HEK293 (cell line): ENCODE data around the gene ARHGAP42.

Experiments
- ATF2 ChIP-seq: fragments of 450-650 bp; formaldehyde crosslinking; IDR thresholded peaks from 2 replicates; pipeline ENCODE4 v1.5.1; 2016; ENCODE audit warnings: missing biosample characterization, missing genetic modification characterization, low read depth
- CTCF ChIP-seq: fragments of 450-650 bp; formaldehyde crosslinking; IDR thresholded peaks from 2 replicates; pipeline ENCODE4 v1.5.1; 2016; ENCODE audit warnings: missing biosample characterization, missing genetic modification characterization
- PRDM10 ChIP-seq: fragments of 450-650 bp; formaldehyde crosslinking; IDR thresholded peaks from 2 replicates; pipeline ENCODE4 v1.5.1; 2016; ENCODE audit warnings: missing biosample characterization, missing genetic modification characterization
- TCF7L2 ChIP-seq: IDR thresholded peaks from 2 replicates; pipeline ENCODE4 v1.6.1; 2011; ENCODE audit warnings: low read depth, mild to moderate bottlenecking, inconsistent platforms, low read length, moderate library complexity, borderline replicate concordance
- ZBTB44 ChIP-seq: fragments of 450-650 bp; IDR thresholded peaks from 2 replicates; pipeline ENCODE4 v1.5.1; 2018; ENCODE audit warnings: missing biosample characterization, mild to moderate bottlenecking, missing genetic modification characterization
- ZNF10 ChIP-seq: fragments of 450-650 bp; formaldehyde crosslinking; IDR thresholded peaks from 2 replicates; pipeline ENCODE4 v1.5.1; 2017; ENCODE audit warnings: missing biosample characterization, missing genetic modification characterization
- ZNF138 ChIP-seq: fragments of 450-650 bp; formaldehyde crosslinking; IDR thresholded peaks from 2 replicates; pipeline ENCODE4 v1.5.1; 2016; ENCODE audit warnings: missing biosample characterization, missing genetic modification characterization, borderline replicate concordance
- ZNF148 ChIP-seq: fragments of 450-650 bp; formaldehyde crosslinking; IDR thresholded peaks from 2 replicates; pipeline ENCODE4 v1.5.0; 2017; ENCODE audit warnings: missing biosample characterization, missing genetic modification characterization, borderline replicate concordance
- ZNF24 ChIP-seq: fragments of 450-650 bp; formaldehyde crosslinking; IDR thresholded peaks from 2 replicates; pipeline ENCODE4 v1.5.1; 2016; ENCODE audit warnings: missing biosample characterization, missing genetic modification characterization
- ZNF311 ChIP-seq: fragments of 450-650 bp; formaldehyde crosslinking; IDR thresholded peaks from 2 replicates; pipeline ENCODE4 v1.5.1; 2017; ENCODE audit warnings: missing biosample characterization, missing genetic modification characterization, borderline replicate concordance
- ZNF335 ChIP-seq: fragments of 450-650 bp; formaldehyde crosslinking; conservative IDR thresholded peaks from 2 replicates; pipeline ENCODE4 v1.5.1; 2016; ENCODE audit warnings: missing biosample characterization, missing genetic modification characterization
- ZNF747 ChIP-seq: fragments of 450-650 bp; formaldehyde crosslinking; IDR thresholded peaks from 2 replicates; pipeline ENCODE4 v1.5.1; 2016; ENCODE audit warnings: missing biosample characterization, missing genetic modification characterization

GRCh38 chr11:100883830-100884229, 196.7 kb downstream of the ARHGAP42 start:
- TF ChIP-seq ZNF148 (tag by site-specific recombination), result no peak
- TF ChIP-seq ZNF24 (tag by site-specific recombination), result no peak
- TF ChIP-seq CTCF (tag by site-specific recombination), result no peak
- no peak for TF ChIP-seq ZNF10 (tag by site-specific recombination)
- TF ChIP-seq ZNF138 (tag by site-specific recombination), result no peak
- TF ChIP-seq ZNF747 (tag by site-specific recombination), result no peak
- no peak for TF ChIP-seq ATF2 (tag by site-specific recombination)
- no peak for TF ChIP-seq PRDM10 (tag by site-specific recombination)
- no peak for TF ChIP-seq TCF7L2
- no peak for TF ChIP-seq ZNF311 (tag by site-specific recombination)
- TF ChIP-seq ZBTB44, result no peak
- TF ChIP-seq ZNF335, result no peak
